22Rv1 (cell line): ENCODE measurements around the gene SUGCT.

Experiments
- ZFX ChIP-seq: fragments of 450-650 bp; IDR thresholded peaks from 2 replicates; pipeline ENCODE4 v1.6.1; 2017; ENCODE audit warnings: antibody characterized with exemption, borderline replicate concordance
- TF ChIP-seq, protein P1 (sequence below): fragments of 450-650 bp; IDR thresholded peaks from 2 replicates; pipeline ENCODE4 v1.5.1; 2017; ENCODE audit warnings: mild to moderate bottlenecking

DNA sequence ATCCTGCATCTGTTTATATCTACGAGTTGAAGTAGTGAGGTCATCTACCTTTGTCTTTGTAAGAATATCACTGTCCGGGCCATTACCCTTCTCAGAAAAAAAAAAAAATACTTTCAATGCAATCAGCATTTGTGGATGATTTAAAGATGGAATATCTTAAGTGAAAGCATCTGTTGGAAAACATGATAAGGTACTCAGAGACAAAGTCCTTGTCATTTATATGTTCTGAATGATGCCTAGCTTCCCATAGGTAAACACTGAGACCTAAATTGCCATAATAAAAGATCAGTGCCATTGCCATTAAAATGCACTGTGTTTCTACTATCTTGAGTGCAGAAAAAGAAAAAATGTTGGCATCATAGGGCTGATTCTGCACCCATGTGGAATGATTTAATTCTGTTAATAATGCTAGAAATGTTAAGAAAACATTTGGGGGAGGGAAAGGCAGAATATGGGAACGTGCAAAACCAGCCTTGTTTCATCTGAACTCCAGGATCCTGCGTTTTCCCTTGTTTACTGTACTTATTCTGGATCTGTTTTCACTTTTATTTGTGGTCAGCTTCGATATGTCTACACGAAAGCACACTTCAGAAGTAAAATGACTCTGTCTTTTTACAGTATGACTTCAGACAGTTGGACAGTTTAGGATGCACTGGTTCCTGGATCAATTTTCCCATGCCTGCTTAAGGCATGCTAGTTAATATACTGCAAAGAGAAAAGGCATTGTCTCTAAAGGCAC is 669.8 kb downstream of the SUGCT start:
- TF ChIP-seq, protein P1, sequence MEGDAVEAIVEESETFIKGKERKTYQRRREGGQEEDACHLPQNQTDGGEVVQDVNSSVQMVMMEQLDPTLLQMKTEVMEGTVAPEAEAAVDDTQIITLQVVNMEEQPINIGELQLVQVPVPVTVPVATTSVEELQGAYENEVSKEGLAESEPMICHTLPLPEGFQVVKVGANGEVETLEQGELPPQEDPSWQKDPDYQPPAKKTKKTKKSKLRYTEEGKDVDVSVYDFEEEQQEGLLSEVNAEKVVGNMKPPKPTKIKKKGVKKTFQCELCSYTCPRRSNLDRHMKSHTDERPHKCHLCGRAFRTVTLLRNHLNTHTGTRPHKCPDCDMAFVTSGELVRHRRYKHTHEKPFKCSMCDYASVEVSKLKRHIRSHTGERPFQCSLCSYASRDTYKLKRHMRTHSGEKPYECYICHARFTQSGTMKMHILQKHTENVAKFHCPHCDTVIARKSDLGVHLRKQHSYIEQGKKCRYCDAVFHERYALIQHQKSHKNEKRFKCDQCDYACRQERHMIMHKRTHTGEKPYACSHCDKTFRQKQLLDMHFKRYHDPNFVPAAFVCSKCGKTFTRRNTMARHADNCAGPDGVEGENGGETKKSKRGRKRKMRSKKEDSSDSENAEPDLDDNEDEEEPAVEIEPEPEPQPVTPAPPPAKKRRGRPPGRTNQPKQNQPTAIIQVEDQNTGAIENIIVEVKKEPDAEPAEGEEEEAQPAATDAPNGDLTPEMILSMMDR: no peak
- no peak for TF ChIP-seq ZFX
